VCaP (cell line): ENCODE data around the gene FRAS1.
"Not testable (repeated sequence)": the region's sequence is repeated elsewhere in the genome, so short reads cannot be mapped to it uniquely, and the experiment has no call there.

ENCODE experiments used
- H3K27ac ChIP-seq: fragments of 450-650 bp; 2 replicates; pipeline ENCODE4 v1.5.1; 2017
- CTCF ChIP-seq: fragments of 450-650 bp; conservative IDR thresholded peaks from 2 replicates; pipeline ENCODE4 v1.5.1; 2017; ENCODE audit warnings: mild to moderate bottlenecking, moderate library complexity

The FRAS1 gene

GRCh38 chr4:78457751-78458150, 400.6 kb downstream of the FRAS1 start:
- no peak for TF ChIP-seq CTCF
- no peak overlapping the region for H3K27ac ChIP-seq

- TF ChIP-seq CTCF = no peak
- H3K27ac ChIP-seq = no peak overlapping the region
Measured at GRCh38 chr4:78459327-78459726, 402.2 kb downstream of the FRAS1 start.

GRCh38 chr4:78460368-78460767, 403.2 kb downstream of the FRAS1 start:
- TF ChIP-seq CTCF = no peak

GRCh38 chr4:78464265-78464664, 407.1 kb downstream of the FRAS1 start:
- no peak for TF ChIP-seq CTCF
- H3K27ac ChIP-seq = no peak overlapping the region

More at GRCh38 chr4:78460368-78460767, 403.2 kb downstream of the FRAS1 start:
- no peak overlapping the region for H3K27ac ChIP-seq

- not testable (repeated sequence) for H3K27ac ChIP-seq
Measured at GRCh38 chr4:78467223-78467622, 410.1 kb downstream of the FRAS1 start.

GRCh38 chr4:78468272-78468671, 411.1 kb downstream of the FRAS1 start:
- TF ChIP-seq CTCF = no peak
- no peak overlapping the region for H3K27ac ChIP-seq

- TF ChIP-seq CTCF = no peak
- no peak overlapping the region for H3K27ac ChIP-seq
Measured at GRCh38 chr4:78476108-78476704, 419.1 kb downstream of the FRAS1 start.

GRCh38 chr4:78477276-78477675, 420.2 kb downstream of the FRAS1 start:
- TF ChIP-seq CTCF = no peak

More at GRCh38 chr4:78477276-78477675, 420.2 kb downstream of the FRAS1 start:
- no peak overlapping the region for H3K27ac ChIP-seq
